Right forelimb (tissue), 1 donor: Measurements from ENCODE around the gene ROR2.

Experiments used
- DNase-seq: peaks from one replicate; pipeline ENCODE4 v3.0.0-alpha.2; 2018

The ROR2 gene

DNA sequence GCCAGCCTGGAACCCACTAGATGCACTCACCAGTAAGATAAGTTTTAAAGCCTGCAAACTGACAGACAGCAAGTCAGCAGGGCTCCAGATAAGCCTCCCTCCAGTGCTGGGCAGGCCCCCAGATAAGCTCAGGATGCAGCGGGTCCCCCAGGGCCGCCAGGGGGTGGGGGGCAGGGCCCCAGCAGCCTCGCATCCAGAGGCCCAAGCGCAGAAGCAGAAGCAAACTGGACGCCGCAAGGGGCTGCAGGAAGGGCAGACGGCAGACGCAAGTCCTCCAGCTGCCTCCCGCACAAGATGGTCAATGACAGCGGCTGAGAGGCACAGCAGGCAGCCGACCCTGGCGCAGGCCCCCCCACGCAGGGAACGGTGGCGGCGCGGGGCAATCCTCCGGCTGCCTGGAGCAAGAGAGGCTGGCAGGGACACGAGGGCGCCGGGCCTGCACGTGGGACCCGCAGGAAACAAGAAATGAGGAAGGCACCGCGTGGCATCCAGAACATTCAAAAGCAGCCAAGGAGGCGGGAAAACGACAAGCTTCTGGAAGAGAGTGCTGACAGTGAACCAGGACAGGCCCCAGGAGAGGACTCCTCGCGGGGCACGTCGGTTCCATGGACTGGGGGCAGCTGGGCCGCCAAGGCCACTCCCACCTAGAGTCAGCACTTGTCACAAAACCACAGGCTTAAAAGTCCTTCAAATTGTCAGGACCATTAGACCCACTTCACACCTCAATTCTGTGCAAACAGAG lies 49.8 kb downstream of the ROR2 start:
- DNase-seq, result no peak

GRCh38 chr9:91899594-91899993 lies 50.4 kb downstream of the ROR2 start:
- no peak for DNase-seq

- DNase-seq, result no peak
These were observed 50.8 kb downstream of the ROR2 start for GRCh38 chr9:91899219-91899563.

DNA sequence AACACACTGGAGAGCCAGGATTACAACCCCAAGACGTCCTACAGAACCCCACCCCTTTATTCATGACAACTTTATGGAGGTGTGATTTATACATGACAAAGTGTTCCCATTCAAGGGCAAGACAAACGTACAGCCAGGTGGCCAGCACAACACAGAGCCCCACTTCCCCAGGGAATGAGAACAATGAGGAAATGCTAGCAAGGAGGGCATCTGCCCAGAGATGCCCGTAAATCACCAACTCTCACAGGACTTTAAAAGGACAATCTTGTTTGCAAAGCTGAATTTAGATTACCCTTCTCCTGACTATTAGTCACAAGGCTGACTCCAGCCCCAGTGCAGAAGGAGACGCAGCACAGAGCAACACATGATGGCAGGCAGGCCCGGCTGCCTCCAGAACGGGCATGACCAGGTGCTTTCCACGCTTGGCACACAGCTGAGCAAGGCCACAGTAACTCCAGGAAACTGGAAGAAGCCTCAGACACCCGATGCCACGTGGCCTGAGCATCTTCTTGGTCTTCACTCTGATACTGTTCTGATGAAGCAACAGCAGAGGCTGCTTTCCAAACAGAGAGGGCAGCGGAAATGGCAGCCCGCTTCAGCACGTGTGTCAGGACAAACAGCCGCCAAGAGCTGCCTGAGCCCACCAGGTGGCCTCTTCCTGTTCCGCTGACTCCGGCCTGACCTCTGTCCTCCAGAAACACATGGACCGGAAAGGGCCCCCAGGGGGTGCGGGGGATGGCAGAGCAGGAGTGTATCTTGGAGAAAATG lies 51.4 kb downstream of the ROR2 start:
- DNase-seq, result no peak

GRCh38 chr9:91897201-91897600 lies 52.8 kb downstream of the ROR2 start:
- no peak for DNase-seq

DNA sequence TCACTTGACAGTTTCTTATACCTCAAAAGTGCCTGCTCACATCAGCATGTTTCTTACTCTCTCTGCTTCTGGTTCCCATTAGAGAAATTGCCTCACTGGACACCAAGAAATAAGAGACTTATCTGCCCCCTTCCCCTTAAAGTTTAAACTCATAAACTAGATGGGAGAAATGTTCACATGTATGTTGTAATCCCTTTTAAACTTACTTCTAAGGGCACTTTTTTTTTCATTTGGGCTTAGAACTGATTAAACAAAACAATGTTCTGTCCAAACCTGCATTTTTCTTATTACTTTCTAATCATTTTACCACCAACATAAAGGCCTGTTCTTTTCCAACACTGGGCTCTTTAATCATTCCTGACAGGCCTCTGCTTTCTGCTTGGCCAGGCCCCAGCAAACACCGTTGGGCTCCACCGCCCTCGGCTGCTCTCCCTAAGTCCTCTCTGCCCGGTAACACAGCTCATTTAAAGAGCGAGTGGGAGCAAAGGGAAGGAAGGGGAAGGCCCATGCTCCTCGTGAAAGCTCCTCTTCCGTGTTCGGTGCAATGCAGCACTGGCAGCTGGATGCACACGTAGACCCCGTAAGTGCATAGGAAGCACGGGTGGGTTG lies 53.4 kb downstream of the ROR2 start:
- peak; percentile 54 for DNase-seq

DNA sequence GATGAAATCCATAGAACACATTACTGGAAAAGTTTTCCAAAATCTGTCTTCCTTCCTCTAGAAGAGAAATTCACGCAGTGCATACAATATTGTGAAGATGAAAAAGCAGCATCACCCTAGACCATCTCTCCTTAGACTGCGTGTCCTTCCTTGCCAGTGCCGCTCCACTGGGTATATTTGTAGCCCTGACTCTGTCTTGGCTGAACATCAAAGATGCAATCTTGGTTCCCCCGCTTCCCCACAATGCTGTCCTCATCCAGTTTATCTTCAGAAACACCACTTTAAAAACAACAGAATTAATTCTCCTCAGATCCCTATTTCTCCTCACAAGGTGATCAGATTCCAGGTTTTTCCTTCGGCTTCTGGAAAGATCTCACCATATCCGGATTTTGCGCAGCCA lies 53.9 kb downstream of the ROR2 start:
- DNase-seq, result no peak

GRCh38 chr9:91894536-91894935 lies 55.5 kb downstream of the ROR2 start:
- DNase-seq, result no peak

- DNase-seq, result no peak
These were observed 56.0 kb downstream of the ROR2 start for GRCh38 chr9:91894023-91894422.

GRCh38 chr9:91891915-91892314 lies 58.1 kb downstream of the ROR2 start:
- DNase-seq, result no peak

DNA sequence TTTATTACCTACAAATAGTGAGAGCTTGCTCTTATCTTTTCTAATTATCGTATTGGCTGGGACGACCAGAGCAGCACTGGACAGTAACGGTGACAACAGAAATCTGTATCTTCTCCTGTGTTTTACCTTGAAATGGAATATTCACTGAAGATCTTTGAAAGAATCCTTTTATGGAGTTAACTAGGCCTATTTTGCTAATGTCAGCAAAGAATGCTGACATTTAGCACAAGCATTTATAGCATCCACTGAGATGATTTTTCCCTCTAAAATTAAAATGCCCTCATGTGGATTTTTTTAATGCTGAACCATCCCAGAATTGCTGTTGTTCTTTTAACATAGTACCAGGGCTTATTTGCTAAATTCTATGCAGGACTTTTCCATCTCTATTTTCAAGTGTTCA lies 59.4 kb downstream of the ROR2 start:
- no peak for DNase-seq

- no peak for DNase-seq
These were observed 60.7 kb downstream of the ROR2 start for GRCh38 chr9:91889161-91889911.

DNA sequence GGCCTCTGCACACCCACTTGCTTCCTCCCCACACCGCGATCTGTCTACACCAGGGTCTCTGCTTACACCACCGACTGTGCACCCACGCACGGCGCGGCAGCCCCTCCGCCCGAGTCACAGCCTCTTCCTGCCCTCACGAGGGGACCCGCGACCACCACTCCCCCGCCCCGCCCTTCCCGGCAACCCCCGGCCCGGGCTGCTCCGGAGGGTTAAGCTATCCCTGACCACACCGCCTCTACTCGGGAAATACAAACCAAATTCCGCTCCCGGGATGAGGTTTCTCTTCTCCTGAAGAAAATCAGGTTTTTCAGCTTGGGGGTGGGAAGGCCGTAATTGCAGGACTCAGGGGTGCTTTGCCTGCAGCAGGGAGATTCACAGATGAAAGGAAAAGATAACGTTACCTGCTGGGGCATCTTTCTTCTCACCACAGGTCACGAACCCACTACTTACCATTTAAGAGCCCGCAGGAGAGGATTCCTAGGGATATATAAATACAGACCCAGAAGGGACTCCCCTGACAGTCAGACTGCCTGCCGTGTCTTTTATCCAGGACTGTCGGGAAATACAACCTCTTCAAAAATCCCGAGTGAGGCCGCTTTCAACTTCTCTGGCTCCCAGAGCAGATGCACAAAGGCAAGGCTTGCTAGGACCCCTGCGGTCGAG lies 63.5 kb downstream of the ROR2 start:
- DNase-seq, result no peak

DNA sequence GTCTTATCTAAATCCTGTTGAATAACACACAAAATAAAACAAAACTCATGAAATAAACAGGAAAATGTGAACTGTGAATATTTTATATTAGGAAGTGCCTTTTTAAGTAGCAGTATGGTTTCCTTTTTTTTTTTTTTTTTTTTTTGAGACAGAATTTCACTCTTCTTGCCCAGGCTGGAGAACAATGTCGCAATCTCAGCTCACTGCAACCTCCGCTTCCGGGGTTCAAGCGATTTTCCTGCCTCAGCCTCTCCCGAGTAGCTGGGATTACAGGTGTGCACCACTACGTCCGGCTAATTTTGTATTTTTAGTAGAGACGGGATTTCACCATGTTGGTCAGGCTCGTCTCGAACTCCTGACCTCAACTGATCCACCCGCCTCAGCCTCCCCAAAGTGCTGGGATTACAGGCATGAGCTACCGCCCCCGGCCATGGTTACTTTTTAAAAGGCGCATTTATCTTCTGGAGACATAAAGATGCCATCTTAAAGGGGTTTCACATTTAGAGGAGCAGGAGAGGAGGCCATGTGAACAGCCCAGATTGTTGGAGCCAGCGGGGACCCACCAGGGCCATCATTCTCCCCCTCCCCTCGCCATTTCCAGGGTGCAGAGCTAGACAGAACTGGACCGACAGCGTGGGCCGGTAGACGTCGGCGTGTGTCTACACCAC lies 64.1 kb downstream of the ROR2 start:
- no peak for DNase-seq

DNA sequence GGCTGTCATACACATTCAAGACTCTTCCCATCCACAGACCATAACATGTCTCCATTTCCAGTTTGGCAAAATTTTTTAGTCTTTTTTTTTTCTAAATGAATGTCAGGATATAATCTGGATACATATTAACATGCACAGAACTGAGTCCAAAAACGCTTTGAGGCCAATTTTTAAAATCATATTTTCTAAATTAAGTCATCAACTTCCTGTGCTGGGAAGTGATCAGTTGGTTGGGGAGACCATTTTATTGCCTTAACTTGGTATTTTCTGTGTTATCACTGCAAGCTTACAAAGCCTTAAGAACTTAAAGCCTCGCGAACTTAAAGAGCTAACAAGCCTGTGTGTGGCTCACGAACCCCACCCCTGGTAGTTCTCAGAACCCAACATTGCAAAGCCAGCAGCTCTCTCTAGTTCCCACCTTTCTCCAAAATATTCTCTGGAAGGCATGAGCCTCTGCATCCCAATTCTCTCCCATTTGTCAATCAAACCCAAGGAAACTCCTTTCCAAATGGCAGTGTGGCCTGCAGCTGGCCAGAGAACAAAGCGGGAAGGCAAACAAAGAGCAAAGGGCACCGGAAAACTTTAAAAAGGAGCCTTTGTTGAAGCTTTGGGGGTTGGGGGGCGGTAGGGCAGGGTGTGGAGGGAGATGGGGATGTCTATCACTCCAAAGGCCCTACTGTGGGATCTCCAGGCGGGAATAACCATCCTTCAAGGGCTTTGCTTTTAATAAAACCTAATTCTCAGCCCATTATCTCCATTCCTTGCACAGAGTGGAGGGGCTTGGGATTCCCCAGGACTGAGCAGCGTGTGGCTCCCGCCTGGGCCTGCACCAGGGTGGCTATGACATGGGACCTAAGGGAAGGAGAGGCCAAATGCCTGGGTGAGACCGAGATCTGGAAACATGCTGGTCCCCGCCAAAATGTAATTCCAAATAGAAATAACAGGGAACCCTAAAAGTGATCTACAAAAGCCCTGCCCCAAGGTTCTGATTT lies 65.0 kb downstream of the ROR2 start:
- DNase-seq, result no peak

DNA sequence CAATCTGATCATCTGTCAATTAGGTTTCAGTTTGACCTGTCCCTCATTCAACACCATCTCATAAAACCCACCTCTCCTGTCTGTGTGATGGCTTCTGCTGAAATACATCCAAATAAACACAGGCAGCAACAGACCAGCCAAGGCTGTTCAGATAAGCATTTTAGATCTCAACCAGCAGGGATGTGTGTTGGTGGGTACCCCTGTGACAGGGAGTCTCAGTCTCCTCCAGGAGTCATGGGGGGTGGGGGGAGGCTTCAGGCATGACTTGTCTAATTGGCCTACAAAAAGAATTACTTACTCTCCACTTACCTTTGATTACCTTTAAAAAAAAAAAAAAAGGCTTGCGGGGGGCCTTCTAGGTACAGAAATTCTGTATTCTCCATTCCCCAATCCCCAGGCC lies 65.9 kb downstream of the ROR2 start:
- no peak for DNase-seq

GRCh38 chr9:91883503-91883902 lies 66.5 kb downstream of the ROR2 start:
- no peak for DNase-seq

DNA sequence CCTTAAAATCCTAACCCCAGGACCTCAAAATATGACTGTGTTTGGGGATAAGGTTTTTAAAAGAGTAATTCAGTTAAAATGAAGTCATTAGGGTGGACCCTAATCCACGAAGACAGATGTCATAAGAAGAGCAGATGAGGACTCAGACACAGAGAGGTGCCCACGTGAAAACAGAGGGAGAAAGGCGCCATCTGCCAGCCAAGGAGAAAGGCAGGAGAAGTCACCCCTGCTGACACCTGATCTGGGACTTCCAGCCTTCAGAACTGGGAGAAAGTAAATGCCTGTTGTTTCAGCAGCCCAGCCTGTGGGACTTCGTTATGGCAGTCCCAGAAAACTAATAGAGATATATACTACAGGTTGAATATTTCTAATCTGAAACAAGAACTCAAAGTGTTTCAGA lies 67.4 kb downstream of the ROR2 start:
- DNase-seq, result no peak

- DNase-seq, result no peak
These were observed 69.6 kb downstream of the ROR2 start for GRCh38 chr9:91880378-91880972.

DNA sequence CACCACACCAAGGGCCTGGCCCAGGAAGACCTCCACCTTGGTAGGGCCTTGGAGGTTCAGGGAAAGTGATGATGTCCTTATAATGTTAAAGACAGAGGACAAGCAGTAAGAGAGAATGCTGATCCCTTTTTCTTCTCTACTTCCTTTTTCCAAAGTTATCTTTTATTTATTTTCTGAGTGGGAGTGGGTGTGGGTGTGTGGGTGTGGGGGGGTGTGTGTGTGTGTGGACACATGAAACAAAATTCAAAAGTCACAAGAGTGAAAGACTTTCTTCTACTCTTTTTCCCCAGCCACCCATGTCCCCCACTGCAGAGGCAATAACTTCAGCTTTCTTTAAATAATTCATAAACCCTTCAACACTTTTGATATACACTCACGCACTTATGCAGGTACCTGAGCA lies 70.8 kb downstream of the ROR2 start:
- DNase-seq, result no peak

- no peak for DNase-seq
These were observed 76.4 kb downstream of the ROR2 start for GRCh38 chr9:91873637-91874051.
